Kidney capillary endothelial cell (primary cell): ENCODE data around the gene SMIM12.

Experiments used
- DNase-seq: peaks from one replicate; pipeline ENCODE4 v3.0.0-alpha.2; 2018; ENCODE audit warnings: low spot score

The SMIM12 gene

DNA sequence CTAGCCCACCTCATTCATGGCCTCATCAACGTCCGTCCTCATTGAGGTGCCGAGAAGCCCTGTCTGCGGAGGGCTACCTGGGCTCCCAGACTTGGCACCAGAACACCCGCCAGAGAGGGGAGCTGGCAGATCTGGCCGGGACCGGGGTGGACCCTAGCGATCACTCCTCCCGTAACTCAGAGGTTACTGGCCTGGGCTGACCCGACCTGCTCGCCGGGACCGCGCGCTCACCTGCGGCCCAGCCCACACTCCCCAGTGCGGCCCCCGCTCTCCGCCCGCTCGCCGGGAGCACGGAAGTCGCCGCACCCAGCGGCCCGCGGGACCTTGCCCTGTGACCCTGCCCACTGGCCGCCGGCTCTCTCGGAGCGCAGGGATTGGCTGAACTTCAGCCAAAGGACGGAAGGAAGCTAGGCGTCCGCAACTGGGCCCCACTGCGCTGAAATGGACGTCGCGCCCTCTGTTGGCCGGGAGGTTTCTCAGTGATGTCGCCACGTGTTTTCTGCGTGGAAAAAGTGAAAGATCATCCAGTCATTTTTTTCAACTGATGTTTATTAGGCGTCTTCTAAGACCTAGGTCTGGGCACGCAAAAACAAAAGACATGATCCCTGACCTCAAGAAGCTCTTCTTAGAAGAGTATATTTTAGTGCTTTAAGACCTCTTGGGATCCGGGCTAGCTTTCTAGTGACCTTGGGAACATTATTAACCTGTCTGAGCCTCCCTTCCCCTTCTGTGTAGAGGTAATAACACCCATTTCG, at the start of gene SMIM12:
SMIM12 (minus strand) TSS at position 304 of the 755 bp plus-strand sequence. CDS start 3,772 bp downstream, outside the sequence.
- peak; percentile 93 for DNase-seq

GRCh38 chr1:34908369-34908768, 48.8 kb upstream of the SMIM12 start:
- DNase-seq, result no peak

DNA sequence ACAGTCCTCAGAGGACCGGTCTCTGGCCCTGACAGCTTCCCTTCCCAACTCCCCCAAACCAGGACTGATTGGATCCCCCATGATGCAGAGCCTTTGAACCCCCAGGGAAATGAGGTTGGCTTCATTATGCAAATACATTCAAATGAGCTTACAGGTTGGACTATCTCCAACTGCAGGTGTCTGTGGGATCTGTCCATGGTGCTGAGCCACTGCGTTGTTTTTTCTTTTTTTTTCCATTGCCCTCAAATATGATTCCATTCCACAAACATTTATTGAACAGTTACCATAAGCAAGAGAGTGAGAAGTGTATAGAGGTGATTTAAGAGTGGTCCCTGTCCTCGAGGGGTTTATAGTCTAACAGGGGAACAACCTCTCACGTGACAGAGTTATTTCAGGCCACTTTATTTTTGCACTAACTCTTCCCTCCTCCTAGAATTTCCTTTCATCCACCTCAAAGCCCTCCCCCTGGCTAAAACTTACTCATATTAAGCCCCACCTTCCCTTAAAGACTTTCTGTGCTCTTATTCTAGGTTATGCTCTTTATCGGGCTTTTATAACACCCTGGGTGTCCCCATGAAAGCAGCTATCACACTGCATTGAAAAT, 48.0 kb upstream of the SMIM12 start:
- DNase-seq, result no peak

- DNase-seq, result no peak
Measured at GRCh38 chr1:34906756-34907155, 47.2 kb upstream of the SMIM12 start.

DNA sequence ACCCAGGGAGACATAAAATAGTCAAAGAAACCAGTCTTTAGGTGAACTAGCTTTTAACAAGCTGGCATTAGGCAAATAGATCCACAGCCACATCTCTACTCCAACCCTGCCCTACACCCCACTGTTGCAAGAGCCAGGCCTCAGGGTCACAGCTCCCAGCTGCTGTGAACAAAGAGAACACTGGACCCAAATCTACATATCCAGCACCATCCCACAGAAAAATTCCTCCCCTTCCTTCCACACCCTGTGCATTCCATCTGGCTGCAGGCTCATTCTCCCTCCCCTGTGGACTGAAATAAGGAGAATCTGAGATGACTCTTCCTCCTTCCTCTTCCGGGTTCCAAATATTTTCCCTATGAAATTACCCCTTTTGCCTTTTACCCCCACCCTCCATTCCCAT, 46.7 kb upstream of the SMIM12 start:
- no peak for DNase-seq

DNA sequence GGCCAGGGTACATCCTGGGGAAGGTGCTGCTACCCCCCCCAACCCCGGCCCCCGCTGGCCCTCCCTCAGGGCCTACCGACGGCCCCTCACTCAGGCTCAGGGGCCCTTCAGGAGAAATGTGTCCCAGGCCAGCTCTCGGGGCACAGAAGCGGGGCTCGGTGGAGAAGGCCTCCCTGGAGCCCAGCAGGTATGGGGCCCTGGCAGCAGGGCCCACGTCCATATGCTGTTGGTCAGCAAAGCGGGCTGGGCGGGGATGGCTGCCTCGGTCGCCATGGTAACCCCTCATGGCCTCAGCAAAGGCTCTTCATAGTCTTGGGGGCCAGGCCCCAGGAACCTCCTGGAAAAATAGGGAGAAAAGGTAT, 45.5 kb upstream of the SMIM12 start:
- DNase-seq, result no peak

DNA sequence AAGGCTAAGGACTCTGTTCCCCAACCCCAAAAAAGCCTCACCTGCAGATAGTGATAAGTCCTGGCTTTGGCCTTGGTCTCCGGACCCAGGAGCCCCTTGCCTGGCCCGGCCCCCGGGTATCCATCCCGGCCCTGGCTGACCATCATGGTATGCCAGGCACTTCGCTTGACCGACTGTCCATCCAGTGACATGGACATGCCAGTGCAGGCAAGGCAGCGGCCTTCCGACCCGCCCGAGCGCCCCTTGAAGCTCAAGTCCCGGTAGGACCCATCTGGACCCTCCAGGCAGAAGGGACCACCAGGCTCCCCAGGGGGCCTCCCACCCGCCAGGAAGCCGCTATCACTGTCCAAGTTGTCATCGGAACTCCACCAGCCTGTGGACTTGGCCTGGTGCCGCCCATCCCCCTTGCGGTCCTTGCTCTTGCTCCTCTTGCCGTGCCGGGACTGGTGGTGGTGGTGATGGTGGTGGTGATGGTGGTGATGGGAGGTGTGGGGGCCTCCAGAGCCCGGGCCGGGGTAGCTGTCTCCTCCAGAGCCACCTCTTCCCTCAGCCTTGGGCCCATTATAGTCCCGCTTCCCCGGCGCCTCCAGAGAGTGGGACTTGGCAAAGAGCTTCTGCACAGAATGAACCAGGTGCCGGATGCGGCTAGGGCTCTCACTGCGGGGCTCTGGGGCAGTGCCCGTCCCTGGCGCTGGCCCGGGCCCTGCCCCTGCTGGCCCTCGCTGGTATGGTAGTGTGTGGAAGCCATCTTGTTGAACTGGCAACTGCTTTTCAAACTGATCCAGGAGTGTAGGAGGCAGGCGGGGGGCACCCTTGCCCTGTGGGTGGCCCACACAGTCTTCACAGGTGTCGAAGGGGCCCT, 44.9 kb upstream of the SMIM12 start:
- DNase-seq, result no peak

GRCh38 chr1:34901919-34902318, 42.4 kb upstream of the SMIM12 start:
- no peak for DNase-seq

DNA sequence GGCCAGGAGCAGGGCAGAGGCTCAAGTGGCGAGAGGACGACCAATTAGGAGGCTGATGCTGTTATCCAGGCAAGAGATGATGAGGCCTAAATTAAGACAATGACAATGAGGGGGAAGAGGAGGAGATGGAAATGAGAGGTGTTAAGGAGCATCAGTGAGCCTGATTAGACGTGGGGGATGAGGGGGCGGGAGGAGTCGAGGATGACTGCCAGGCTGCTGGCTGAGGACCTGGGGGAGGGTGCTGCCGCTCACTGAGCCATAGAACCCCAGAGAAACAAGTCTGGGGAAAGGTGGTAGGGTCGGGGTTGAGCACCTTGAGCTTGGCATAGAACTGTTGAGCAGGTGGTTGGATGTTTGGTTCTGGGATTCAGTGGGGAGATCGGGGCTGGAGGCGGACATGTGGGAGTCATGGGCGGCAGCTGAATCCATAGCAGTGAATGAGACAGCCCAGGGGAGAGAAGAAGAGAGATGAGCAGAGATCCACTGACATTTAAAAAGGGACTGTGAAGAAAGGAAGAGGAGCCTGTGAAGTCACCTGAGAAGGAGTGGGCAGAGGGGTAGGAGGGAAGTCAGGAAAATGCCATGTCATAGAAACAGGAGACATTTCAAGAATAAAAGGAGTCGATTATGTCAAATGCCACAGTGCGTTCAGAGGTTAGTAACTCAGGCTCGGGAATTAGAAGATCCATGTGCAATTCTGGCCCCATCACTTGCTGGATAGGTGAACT, 41.4 kb upstream of the SMIM12 start:
- DNase-seq, result no peak

DNA sequence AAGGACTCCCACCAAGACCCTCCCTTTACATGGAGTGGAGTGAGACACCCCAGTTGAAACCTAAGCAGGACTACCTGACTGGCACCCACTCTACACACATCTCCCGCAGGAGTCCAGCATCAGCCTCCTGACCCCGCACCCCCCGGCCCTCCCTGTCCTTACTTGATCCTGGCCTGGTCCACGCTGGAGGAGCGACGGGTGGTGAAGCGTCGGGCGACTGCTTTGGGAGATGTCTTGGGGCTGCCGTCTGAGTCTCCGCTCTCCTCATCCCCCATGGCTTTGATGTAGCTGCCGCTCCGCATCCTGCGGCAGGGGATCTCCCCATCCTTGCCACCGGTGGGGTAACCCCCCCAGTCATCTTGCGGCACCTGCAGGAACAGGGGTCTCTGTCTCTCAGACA, 40.4 kb upstream of the SMIM12 start:
- DNase-seq, result no peak

GRCh38 chr1:34899471-34899870, 39.9 kb upstream of the SMIM12 start:
- no peak for DNase-seq

DNA sequence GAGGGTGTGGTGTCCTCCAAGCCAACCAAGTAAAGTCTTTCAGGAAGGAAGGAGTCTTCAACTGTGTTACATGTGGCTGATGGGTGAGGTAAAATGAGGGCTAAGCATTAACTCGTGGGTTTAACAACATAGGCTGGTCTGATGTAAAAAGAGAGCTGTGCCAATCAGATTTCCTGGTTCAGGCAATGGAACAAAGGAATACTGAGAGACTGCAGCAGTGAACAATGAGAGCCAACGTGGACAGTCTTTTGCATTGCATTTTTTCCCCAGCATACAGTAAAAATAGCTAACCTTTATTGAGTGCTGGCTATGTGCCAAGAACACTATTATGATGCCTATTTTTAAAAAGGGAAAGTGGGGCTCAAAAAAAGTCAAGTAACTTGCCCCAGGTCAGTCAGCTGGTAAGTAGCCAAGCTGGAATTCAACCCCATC, 38.8 kb upstream of the SMIM12 start:
- no peak for DNase-seq

GRCh38 chr1:34896612-34897011, 37.1 kb upstream of the SMIM12 start:
- DNase-seq, result no peak

- DNase-seq, result no peak
Measured at GRCh38 chr1:34889705-34890104, 30.2 kb upstream of the SMIM12 start.

- DNase-seq, result no peak
Measured at GRCh38 chr1:34887593-34887992, 28.0 kb upstream of the SMIM12 start.

DNA sequence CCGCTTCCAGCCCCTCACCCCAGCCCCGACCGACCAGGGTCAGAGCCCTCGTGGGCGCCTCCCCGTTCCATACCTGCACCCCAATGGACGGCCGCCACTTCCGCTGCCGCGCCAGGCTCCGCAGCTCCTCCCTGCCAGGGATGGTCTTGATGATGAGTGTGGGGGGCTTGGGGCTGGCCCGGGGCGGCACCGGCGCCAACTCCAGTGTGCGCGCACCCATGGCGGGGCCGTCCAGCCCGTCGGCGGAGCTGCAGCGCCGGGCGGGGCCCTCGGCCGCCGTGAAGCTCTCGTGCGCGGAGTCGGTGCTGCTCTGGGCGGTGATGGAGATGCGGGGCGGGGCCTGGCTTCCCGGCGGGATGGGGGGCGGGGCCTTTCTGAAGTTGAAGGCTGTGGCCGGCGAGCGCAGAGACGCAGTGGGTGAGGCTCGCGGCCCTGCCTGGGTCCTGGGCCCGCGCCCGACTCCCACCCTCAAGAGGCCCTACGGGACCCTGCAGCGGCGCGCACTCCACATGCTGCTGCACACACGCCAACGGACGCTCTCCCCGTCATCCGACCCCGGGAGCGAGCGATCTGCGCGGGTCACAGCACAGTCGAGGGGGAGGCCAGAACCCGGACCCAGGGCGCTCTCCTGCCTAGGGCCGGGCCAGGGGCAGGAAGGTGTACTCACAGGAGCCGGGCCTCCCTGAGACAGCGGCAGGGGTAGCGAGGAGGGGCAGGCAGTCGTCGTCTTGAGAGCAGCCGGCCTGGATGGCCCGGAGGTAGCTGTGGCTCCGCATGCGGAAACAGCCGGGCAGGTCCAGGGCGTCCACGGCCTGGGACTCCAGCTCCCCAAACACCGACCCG, 26.1 kb upstream of the SMIM12 start:
- no peak for DNase-seq

DNA sequence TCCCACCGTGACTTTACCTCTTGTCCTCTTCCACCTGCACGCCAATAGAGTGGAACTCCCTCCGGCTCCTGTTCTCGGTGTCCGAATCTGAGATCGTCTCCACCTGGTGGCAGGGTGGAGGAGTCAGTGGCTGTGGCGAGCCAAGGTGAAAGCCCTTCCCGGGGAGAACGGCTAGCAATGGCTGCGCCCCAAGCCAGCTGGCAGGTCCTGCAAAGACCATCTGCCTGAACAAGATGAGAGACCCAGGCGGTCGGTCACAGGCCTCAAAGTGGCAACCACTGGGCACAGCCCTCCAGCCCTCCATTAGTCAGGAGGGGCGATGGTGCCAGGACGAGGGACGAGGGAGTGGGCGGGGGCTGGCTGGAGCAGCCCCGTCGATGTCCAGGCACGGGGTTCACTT, 25.4 kb upstream of the SMIM12 start:
- DNase-seq, result no peak

GRCh38 chr1:34884536-34884935, 25.0 kb upstream of the SMIM12 start:
- DNase-seq, result no peak

- DNase-seq, result no peak
Measured at GRCh38 chr1:34879230-34879629, 19.7 kb upstream of the SMIM12 start.

- DNase-seq, result no peak
Measured at GRCh38 chr1:34876406-34876805, 16.9 kb upstream of the SMIM12 start.

GRCh38 chr1:34874296-34874952, 14.9 kb upstream of the SMIM12 start:
- DNase-seq, result no peak
